ENCODE data around the gene PASK.
"Not testable (repeated sequence)": the region's sequence is repeated elsewhere in the genome, so short reads cannot be mapped to it uniquely, and the experiment has no call there.

Gene PASK

GRCh38 chr2:241107031-241107783 lies 42.1 kb downstream of the PASK start:
- Mint-ChIP-seq H3K27me3 (ENCODE audit: low read depth) (no peaks in the 10 kb centered on the region), H3K9me3 (no peaks in the 10 kb centered on the region), H3K4me3 (no peak overlapping the region), H3K27ac (no peak overlapping the region), H3K4me1 (ENCODE audit: low read depth) (peaks cover 17% of the 10 kb centered on the region), H3K36me3 (ENCODE audit: low read depth) (peaks cover 18% of the 10 kb centered on the region)
- DNase-seq (ENCODE audit: low spot score) = no peak

DNA sequence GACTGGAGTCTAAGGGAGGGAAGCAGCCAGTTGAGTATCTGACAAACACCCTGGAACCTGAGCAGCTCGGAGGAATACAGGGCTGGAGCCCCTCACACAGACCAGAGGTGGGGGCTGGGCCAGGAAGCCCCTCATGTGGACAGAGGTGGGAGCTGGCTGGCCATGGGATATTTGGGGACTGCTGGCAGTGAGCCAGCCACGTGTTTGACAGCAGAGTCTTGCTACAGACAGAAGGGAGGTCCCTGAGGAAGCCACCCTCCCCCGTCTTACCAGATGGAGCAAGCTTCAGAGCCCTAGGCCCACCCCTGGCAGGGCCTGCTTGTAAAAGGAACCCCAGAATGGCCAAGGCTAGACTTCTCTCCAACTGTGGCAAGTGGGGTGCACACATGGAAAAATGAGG lies 43.6 kb downstream of the PASK start:
- no peaks in the 10 kb centered on the region for H3K9me3 Mint-ChIP-seq
- no peaks in the 10 kb centered on the region for H3K27me3 Mint-ChIP-seq (ENCODE audit: low read depth)
- H3K4me3 Mint-ChIP-seq = no peak overlapping the region
- H3K36me3 Mint-ChIP-seq (ENCODE audit: low read depth) = peaks cover 14% of the 10 kb centered on the region
- no peak for DNase-seq (ENCODE audit: low spot score)
- H3K4me1 Mint-ChIP-seq (ENCODE audit: low read depth) = peaks cover 22% of the 10 kb centered on the region
- no peak overlapping the region for H3K27ac Mint-ChIP-seq

DNA sequence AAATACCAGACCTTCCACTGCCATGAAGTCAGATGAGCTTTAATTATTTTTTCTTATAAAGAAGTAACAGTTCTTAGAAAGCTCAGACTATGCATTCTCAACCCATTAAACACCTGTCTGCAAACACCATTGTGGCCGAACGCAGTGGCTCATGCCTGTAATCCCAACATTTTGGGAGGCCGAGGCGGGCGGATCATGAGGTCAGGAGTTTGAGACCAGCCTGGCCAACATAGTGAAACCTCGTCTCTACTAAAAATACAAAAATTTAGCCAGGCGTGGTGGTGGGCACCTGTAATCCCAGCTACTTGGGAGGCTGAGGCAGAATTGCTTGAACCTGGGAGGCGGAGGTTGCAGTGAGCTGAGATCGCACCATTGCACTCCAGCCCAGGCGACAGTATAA lies 44.7 kb downstream of the PASK start:
- H3K9me3 Mint-ChIP-seq; H3K27ac Mint-ChIP-seq; H3K4me3 Mint-ChIP-seq; H3K27me3 Mint-ChIP-seq (ENCODE audit: low read depth); DNase-seq (ENCODE audit: low spot score): not testable (repeated sequence)
- H3K36me3 Mint-ChIP-seq (ENCODE audit: low read depth) = peaks cover 15% of the 10 kb centered on the region
- H3K4me1 Mint-ChIP-seq (ENCODE audit: low read depth) = peaks cover 23% of the 10 kb centered on the region

DNA sequence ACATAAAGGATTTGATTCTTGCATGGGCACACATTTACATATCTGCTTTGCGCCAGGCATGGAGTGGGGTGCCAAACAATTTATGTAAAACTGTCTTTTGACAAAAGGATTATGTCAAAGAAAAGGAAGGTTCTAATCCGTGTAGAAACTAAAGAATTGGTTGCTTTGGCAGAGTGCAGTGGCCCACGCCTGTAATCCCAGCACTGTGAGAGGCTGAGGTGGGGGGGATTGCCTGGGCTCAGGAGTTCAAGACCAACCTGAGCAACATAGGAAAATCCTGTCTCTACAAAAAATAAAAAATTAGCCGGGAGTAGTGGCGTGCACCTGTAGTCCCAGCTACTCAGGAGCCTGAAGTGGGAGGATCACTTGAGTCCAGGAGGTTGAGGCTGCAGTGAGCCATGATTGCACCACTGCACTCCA lies 46.1 kb downstream of the PASK start:
- no peak for DNase-seq (ENCODE audit: low spot score)
- Mint-ChIP-seq H3K36me3 (ENCODE audit: low read depth) (peaks cover 17% of the 10 kb centered on the region), H3K9me3 (no peaks in the 10 kb centered on the region), H3K27ac (peak overlapping the region; percentile 96), H3K27me3 (ENCODE audit: low read depth) (no peaks in the 10 kb centered on the region), H3K4me1 (ENCODE audit: low read depth) (peaks cover 15% of the 10 kb centered on the region), H3K4me3 (peak overlapping the region; percentile 96)

GRCh38 chr2:241102239-241102803 lies 47.0 kb downstream of the PASK start, which contains the start of gene MTERF4:
TSS of gene MTERF4 (minus strand) at chr2:241102287. CDS start at chr2:241102273, 14 bp downstream.
- peak within 1 kb of the TSS; percentile 96 for H3K27ac Mint-ChIP-seq
- peaks cover 20% of the 10 kb centered on the region for H3K4me1 Mint-ChIP-seq (ENCODE audit: low read depth)

GRCh38 chr2:241099246-241099645 lies 50.0 kb downstream of the PASK start:
- H3K27ac Mint-ChIP-seq = no peak overlapping the region
- H3K27me3 Mint-ChIP-seq (ENCODE audit: low read depth) = no peaks in the 10 kb centered on the region
- no peak for DNase-seq (ENCODE audit: low spot score)
- no peaks in the 10 kb centered on the region for H3K9me3 Mint-ChIP-seq
- no peak overlapping the region for H3K4me3 Mint-ChIP-seq
- peaks cover 44% of the 10 kb centered on the region for H3K4me1 Mint-ChIP-seq (ENCODE audit: low read depth)
- peaks cover 47% of the 10 kb centered on the region for H3K36me3 Mint-ChIP-seq (ENCODE audit: low read depth)

More at GRCh38 chr2:241102239-241102803, 47.0 kb downstream of the PASK start, which contains the start of gene MTERF4:
- peaks cover 24% of the 10 kb centered on the region for H3K36me3 Mint-ChIP-seq (ENCODE audit: low read depth)
- H3K4me3 Mint-ChIP-seq = peak within 1 kb of the TSS; percentile 96
- H3K27me3 Mint-ChIP-seq (ENCODE audit: low read depth) = no peaks in the 10 kb centered on the region
- no peaks in the 10 kb centered on the region for H3K9me3 Mint-ChIP-seq
- DNase-seq (ENCODE audit: low spot score) = peak; percentile 88

- Mint-ChIP-seq H3K27me3 (ENCODE audit: low read depth) (no peaks in the 10 kb centered on the region), H3K36me3 (ENCODE audit: low read depth) (peaks cover 49% of the 10 kb centered on the region), H3K4me3 (no peak overlapping the region), H3K27ac (no peak overlapping the region), H3K9me3 (no peaks in the 10 kb centered on the region), H3K4me1 (ENCODE audit: low read depth) (peaks cover 39% of the 10 kb centered on the region)
- no peak for DNase-seq (ENCODE audit: low spot score)
These were observed 52.3 kb downstream of the PASK start for GRCh38 chr2:241096979-241097378.

- Mint-ChIP-seq H3K4me3 (peak overlapping the region; percentile 22), H3K27me3 (ENCODE audit: low read depth) (no peaks in the 10 kb centered on the region), H3K9me3 (no peaks in the 10 kb centered on the region), H3K36me3 (ENCODE audit: low read depth) (peaks cover 52% of the 10 kb centered on the region), H3K4me1 (ENCODE audit: low read depth) (peaks cover 33% of the 10 kb centered on the region), H3K27ac (peak overlapping the region; percentile 39)
- DNase-seq (ENCODE audit: low spot score) = no peak
These were observed 53.5 kb downstream of the PASK start for GRCh38 chr2:241095594-241096290.

- H3K4me3 Mint-ChIP-seq = no peak overlapping the region
- H3K4me1 Mint-ChIP-seq (ENCODE audit: low read depth) = peaks cover 31% of the 10 kb centered on the region
- no peak overlapping the region for H3K27ac Mint-ChIP-seq
- no peaks in the 10 kb centered on the region for H3K27me3 Mint-ChIP-seq (ENCODE audit: low read depth)
- H3K9me3 Mint-ChIP-seq = no peaks in the 10 kb centered on the region
- DNase-seq (ENCODE audit: low spot score) = no peak
- peaks cover 54% of the 10 kb centered on the region for H3K36me3 Mint-ChIP-seq (ENCODE audit: low read depth)
These were observed 54.3 kb downstream of the PASK start for GRCh38 chr2:241094924-241095420.

DNA sequence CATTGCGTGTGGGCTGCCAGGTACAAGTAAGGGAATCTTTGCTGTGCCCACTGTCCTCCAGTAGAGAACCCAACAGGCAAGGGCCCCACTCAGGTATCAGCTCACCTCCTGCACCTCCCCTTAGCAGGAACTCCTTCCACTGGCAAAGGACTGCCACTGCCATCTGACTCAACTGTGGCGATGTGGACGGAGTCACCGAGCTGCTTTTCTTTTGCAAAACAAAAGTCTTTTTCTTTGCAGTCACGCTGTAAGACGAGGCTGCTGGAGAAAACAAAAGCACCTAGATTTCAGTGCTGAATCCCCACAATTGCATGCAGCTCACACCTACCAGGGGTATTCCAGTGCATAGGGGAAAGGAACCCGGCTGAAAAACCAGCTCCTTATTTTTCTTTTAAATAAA lies 55.1 kb downstream of the PASK start:
- Mint-ChIP-seq H3K36me3 (ENCODE audit: low read depth) (peaks cover 48% of the 10 kb centered on the region), H3K9me3 (no peaks in the 10 kb centered on the region), H3K4me3 (no peak overlapping the region), H3K27me3 (ENCODE audit: low read depth) (no peaks in the 10 kb centered on the region), H3K4me1 (ENCODE audit: low read depth) (peaks cover 29% of the 10 kb centered on the region), H3K27ac (no peak overlapping the region)
- no peak for DNase-seq (ENCODE audit: low spot score)

GRCh38 chr2:241093133-241093781 lies 56.0 kb downstream of the PASK start:
- H3K4me3 Mint-ChIP-seq; H3K27me3 Mint-ChIP-seq (ENCODE audit: low read depth); H3K27ac Mint-ChIP-seq; H3K9me3 Mint-ChIP-seq; DNase-seq (ENCODE audit: low spot score): not testable (repeated sequence)
- Mint-ChIP-seq H3K4me1 (ENCODE audit: low read depth) (peaks cover 29% of the 10 kb centered on the region), H3K36me3 (ENCODE audit: low read depth) (peaks cover 49% of the 10 kb centered on the region)

DNA sequence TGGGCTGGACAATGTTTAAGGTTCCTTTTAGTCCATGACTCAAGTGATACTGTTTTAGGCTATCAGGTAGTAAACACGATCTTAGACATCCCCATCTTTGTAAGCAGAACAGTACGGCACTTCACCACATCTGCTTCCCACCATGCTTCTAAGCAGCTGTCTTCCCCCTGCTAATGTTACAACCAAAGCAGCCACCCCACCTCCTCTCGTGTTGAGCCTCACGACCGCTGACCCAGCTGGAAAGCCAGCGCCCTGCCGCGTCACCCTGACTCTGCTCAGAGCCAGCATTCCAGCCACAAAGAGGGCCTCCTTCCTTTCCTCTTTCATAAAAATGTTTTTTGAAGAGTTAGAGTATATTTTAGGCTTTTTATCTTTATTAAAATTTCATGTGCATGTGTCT lies 56.6 kb downstream of the PASK start:
- Mint-ChIP-seq H3K4me3 (no peak overlapping the region), H3K9me3 (no peaks in the 10 kb centered on the region), H3K27ac (no peak overlapping the region), H3K4me1 (ENCODE audit: low read depth) (peaks cover 27% of the 10 kb centered on the region), H3K27me3 (ENCODE audit: low read depth) (no peaks in the 10 kb centered on the region), H3K36me3 (ENCODE audit: low read depth) (peaks cover 51% of the 10 kb centered on the region)
- DNase-seq (ENCODE audit: low spot score) = no peak

- H3K4me1 Mint-ChIP-seq (ENCODE audit: low read depth) = peaks cover 20% of the 10 kb centered on the region
- H3K9me3 Mint-ChIP-seq = no peaks in the 10 kb centered on the region
These were observed 57.4 kb downstream of the PASK start for GRCh38 chr2:241091734-241092445.

More at GRCh38 chr2:241091734-241092445, 57.4 kb downstream of the PASK start:
- Mint-ChIP-seq H3K27me3 (ENCODE audit: low read depth) (no peaks in the 10 kb centered on the region), H3K4me3 (no peak overlapping the region), H3K27ac (no peak overlapping the region), H3K36me3 (ENCODE audit: low read depth) (peaks cover 43% of the 10 kb centered on the region)
- DNase-seq (ENCODE audit: low spot score) = no peak

Data from T-helper 2 cell treated with Interferon-gamma antibody and Interleukin-4, amounts not matched to agents 5 μg/mL and 100 μg/mL, for 36 hours (primary cell).